ENCODE data around the gene MYCBP2.
A peak's percentile ranks its signal among the peaks of the same experiment; 100 is the strongest.

Gene MYCBP2

DNA sequence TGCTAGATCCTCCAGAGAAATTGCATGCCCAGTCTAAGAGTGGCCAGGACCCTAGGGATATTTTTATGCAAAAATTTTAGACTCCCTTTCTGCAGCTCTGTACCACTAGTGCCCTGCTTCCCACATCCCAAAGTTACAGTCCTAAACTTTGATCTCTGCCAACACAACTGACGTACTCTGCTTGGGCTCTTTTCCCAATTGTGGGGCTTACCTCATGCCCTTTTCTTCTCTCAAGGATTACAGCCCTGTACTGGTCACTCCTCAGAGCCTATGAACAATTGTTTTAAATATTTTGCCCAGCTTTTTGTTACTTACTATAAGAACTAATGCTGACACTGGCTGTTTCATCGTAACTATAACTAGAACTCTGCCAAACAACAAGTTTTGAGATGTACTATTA lies 242.1 kb downstream of the MYCBP2 start:
- no peak for DNase-seq

DNA sequence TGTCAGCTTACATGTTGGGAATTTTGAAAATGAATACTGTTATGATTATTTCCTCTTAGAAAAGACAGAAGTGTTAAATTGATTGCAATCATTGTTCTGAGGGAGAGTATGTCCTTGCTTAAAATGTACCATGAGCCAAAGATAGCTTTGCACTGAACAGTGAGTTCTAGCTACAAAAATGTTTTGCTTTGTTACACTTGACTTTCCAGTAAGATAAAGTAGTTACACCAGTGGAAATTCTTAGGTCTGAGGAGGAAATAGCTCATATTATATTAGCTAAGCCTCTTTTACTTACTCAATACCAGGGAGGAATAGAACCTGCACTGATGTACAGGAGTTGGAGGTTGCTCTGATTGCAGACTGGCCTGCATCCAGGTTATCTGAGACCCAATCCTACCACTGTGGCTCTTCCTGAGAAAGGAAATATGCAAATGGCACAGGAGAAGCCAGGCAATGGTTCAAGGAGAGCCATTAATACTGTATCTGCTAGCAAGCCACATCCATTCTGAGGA lies 246.9 kb downstream of the MYCBP2 start:
- no peak for DNase-seq

DNA sequence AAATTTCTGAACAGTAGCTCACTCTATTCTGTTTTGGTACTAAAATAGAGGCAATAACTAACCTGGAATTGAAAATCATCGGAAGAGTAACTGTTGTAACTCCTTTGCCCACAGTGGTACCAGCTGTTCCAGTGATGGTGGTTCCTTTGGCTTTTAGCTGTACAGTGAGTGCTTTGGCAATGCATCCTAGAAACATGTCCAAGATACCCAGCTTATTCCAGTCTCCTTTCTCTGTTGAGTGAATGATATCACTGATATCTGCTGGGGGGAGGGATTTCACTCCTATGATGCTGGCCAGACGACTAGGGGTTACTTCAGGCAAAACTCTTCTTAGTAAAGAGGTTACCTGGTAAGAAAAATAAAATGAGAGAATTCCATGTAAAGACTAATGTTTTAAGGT lies 259.4 kb downstream of the MYCBP2 start:
- DNase-seq = no peak

DNA sequence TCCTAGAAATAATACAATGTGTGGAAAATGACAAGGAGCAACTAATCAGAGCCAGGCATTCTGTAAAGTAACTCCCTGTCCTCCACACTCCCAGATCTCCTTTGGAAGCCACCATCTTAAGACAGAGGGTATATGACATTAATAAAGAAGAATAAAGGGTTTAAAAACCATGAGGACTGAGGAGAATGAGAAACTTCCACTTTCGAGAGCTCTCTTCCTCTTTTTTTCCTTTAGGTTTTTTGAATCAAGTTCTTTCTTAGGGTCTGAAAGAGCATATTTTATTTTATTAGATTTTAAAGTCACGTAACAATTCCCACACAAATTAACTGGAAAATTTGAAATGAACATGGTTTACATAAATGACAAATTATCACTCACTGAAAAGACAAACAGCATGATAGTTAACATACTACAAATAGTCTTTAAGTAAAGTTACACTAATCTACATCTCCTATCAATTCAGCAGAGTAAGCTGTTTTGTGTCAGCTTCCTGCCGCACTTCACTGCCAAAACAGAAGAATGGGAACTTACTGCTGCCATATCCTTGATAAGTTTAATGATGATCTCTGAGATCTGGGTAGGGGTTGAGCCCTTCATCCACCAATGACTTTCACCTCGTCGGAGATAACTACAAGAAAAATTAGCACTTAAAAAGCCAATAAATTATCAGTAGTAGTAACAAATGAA lies 261.3 kb downstream of the MYCBP2 start:
- no peak for DNase-seq

DNA sequence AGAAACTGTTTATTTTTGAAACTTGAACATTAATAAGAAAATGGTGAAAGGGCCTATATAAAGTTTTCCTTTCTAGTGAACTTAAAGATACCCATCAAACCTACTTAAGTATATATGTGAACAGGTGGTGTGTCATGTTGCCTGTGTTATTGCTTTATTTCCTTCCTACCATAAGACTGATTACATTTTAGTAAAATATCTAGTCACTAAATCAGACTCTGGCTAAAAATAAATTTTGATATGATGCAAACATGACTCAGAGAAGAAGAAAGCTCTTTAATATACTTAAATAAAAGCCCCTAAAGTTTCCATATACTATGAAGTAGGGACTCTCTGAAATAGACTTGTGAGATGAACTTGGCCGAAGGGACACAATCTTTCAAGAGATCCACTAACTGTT lies 264.8 kb downstream of the MYCBP2 start:
- no peak for DNase-seq

DNA sequence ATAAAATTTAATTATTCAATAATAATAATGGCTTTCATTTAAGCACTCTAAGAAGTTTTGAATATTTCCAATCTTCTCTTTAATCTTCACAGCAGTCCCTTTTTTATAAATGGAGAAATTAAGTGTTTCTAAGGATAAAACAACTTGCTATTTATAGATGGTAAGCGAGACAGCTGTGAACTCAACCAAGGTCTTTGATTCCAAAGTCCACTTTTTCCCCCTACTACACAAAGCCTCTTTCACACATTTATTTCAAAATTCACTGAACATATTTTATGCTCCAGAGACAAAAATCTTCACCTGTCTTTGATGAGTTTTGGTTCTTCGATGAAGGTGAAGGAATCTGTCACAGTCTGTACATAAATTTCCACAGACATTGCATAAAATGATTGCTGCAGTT lies 265.5 kb downstream of the MYCBP2 start:
- no peak for DNase-seq

DNA sequence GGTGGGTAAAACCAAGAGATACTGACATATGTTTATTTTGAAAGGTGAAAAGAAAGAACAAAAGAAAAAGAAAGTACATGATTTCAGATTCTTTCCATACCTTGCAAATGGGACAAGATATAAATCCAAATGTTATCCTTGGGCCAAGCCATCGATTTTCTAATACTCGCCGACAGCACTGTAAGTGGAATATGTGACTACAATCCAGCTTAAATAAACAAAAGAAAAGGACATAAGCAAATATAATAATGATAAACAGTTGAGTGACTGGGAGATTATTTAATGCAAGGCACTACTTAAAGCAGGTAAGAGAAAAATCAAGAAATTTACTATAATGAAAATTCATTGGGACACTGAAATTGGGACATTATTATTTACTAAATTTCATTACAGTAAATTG lies 270.0 kb downstream of the MYCBP2 start:
- DNase-seq = no peak

DNA sequence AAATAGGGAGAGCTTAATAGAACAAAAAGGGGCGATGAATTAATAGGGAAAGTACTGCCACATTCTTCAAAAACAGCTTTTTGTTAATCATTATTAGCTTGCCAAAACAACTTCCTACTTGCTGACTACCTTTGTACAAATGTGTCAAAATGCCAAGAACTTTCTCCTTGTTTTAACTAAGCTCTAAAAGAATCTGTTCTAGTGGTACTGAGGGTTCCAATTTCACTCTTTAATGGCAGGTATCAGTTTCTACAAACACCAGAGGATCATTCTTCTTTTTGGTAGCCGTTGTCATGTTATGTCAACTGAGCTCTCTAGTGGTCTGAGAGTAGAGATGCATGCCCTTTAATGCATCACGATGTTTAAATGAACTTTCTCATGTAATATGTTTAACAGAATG lies 270.5 kb downstream of the MYCBP2 start:
- no peak for DNase-seq

DNA sequence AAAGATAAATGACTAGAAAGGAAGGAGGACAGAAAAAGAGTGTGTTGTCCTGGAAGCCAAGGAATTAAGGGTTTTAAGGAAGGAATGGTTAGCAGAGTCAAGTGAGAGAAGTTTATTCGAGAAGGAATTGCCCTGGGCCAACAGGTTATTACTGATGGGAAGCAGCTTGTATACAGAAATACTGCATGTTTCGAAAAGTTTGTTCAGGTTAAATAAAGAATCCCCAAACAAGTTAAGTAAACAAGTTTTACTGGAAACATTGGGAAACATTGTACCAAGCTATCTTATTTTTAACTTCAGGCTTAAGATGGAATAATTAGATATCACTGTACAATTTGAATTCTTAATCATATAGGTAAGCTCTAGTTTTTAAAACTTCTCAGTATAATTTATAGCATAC lies 271.7 kb downstream of the MYCBP2 start:
- DNase-seq = no peak

DNA sequence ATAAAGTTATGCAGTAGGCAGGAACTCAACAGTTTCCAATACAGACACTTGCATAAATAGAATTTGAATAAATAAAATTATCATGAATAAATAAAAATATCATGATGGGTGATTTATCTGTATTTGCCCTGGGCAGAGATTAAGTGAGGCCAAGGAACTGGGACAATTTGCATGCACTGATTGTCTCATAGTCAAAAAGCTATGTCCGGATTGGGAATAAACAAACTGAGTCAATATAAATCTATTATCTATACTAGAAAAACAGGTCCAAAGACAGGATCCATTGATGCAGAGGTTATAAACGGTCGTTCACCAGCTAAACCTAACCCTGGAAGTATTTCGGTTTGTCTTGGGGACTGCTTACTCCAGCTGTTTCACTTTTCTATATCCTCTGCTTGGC lies 273.7 kb downstream of the MYCBP2 start:
- no peak for DNase-seq

DNA sequence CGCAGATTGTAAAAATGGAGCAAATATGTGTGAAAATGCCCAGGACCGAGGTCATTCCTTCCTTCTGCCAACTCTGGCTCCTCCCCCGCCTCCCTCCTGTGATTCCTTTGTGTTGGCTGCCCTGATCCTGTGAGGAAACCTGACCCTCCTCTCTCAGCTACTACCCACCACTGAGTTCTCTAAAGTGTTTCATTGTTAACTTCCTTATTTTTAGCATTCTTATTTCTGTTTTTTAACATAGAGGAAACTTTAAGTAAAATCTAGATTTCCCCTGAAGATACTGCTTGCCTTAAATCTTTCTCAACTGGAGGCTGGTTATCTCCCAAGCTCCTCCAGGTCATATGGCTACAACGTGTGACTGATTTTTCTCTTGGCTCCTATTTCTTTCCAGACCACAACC lies 278.2 kb downstream of the MYCBP2 start:
- DNase-seq = no peak

DNA sequence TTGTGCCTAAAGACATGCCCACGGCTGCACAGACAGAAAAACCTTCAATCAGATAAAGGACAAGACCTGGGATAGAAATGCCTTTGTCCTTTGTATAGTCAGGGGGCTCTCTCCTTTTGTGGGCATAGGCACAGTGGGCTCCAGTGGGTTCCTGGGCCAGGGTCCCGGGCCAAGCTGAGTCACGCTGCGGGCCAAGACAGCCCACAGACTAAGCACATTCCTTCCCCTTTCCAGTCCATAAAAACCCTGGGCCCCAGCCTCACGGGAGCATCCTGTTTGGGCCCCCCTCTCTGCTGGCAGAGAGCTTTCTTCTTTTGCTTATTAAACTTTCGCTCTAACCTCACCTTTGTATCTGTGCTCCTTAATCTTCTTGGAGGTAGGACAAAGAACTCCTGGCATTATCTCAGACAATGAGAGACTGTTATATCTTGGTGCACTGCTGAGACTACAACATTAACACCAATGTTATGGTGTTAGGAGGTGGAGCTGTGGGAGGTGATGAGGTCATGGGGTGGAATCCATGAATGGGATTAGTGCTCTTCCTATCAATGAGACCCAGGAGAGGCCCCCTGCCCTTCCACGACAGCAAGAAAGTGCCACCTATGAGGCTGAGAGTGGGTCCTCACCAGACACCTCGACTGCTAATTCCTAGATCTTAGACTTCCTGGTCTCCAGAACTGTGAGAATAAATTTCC lies 279.1 kb downstream of the MYCBP2 start:
- no peak for DNase-seq

DNA sequence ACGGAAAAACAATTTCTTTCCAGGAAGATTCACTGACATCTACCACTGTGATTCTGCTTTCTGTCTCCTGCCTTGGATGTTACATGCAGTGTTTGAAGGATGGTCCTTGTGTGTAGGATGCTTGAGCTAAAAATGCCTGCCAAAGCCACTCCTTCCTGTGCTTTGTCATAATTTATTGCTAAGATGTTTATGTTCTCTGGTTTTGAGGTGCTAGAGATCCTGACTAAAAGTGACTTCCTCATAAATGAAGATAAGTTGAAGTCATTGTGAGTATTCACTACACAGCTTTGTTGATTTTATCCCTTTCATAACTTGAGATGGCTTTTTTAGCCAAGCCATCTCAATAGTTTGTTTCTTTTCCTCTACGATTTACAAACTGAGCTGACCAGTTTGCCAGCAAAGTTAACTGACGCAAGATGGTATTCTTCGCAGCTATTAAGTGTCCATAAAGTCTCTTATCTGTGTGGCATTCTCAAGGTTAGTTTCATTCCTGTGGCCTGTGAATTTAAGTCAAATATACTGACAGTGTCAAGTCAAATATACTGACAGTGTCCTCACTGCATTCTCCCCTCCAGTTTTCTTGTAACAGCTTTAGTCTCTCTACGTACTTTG lies 284.2 kb downstream of the MYCBP2 start:
- no peak for DNase-seq

DNA sequence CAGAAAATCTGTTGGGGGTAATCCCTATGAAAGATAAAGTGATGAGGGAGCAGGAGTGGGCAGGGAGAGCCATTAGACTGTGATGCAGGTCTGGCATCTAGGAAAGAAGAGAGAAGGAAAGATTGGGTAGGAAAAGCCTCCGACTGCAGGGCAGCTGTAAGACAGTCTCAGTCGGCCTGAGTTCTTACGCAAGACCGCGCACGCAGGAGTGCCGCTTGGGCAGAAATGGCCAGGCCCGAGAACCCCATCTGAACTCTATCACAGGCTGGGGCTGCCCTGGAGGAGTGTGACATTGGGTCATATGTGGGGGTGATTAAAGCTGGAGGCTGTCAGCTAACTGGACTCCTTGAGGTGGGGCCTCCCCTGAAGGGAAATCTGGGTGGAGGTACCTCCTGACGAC lies 286.1 kb downstream of the MYCBP2 start:
- DNase-seq = no peak

DNA sequence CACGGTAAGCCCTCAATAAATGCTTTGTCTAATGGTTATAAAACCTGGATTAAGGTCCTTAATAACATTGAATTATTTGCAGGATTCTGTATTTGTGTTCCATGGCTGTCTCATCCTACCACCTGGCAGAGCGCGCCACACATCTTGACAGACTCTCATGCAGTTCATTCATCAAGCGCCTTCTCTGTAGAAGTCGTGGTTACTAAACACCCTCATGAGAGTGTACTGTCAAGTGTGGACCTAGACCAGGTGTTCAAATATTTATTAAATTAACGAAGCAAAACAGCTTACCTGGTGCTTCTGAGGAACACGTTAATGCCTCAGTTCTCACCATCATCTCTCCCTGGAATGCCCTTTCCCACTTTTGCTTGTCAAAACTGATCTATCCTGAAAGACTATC lies 286.8 kb downstream of the MYCBP2 start:
- no peak for DNase-seq

DNA sequence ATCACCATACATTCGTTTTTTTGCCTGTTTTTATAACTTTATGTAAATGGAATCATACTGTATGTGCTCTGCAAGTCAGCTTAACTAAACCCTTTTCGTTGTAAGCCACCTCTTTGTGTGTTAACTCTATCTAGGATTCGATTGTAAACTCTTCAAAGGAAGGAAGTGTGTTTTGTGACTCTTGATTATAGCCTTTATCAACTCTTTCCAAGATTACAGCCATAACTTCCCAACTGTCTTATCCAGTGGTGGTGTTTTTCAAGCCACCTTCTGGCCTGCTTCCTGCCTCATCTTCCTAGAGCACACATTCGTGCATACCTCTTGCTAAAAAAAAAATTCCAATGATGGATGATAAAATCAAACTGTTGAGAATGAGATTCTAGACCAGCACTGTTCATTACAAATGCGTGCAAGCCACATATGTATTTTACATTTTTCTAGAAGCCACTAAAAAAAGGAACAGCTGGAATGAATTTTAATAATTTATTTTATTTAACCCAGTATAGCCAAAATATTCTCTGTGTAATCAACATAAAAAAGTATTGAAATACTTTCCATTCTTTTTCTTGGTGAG lies 287.9 kb downstream of the MYCBP2 start:
- no peak for DNase-seq

DNA sequence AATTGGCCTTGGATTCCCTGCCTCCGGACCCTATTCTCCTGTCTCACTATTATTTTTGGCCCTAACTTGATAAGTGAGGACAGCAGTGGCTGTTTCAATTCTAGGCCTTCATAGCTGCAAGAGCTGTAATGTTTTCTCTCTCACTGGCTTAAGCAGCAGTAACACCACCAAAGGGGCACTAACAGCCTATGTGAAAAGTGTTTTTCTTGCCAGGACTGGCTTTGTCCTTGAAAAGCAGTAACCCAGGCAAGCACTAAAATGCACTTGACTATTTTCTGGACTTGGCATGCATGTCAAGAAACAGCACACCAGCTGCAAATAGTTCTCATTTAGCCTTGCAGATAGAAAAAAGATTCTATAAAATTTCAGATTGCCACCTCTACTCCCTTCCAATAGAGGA lies 290.6 kb downstream of the MYCBP2 start:
- DNase-seq = peak; percentile 23

DNA sequence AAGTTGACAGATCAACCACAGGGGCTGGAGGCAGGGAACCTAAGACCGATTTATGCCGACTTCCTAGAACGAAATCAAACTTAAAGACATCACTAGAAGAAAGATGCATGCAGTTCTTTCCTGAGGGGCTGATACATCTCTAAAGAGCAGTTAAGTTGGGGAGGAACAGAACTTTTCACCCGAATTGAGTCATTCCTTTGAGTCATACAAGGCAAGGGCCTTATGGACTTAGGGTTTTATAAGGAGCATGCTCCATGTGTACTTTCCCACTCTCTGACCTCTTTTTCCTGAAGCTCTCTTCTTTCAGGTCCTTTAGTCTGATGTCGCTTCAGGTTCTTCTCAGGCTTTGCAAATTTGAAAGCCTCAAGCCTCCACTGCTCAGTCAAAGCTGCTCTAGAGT lies 292.0 kb downstream of the MYCBP2 start:
- DNase-seq = no peak

DNA sequence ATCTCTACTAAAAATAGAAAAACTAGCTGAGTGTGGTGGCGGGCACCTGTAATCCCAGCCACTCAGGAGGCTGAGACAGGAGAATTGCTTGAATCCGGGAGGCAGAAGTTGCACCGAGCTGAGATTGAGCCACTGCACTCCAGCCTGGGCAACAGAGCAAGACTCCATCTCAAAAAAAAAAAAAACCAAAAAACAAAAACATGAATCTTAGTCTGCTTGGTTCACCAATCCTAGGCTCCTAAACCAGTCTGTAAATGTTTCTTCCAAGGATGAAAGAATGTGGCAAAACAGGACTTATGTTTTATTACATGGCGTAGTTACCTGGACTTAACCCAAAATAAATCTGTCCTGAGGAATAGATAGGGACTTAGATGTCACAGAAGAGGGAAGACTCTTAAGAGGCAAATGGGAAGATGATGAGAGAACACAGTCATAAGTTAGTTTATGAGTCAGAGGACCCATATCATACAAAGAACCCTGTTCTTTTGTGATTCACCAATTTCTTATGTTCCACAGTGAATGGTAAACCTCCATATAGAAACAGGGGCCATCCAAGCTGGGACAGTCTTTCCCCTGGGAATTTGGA lies 293.1 kb downstream of the MYCBP2 start:
- DNase-seq = no peak

DNA sequence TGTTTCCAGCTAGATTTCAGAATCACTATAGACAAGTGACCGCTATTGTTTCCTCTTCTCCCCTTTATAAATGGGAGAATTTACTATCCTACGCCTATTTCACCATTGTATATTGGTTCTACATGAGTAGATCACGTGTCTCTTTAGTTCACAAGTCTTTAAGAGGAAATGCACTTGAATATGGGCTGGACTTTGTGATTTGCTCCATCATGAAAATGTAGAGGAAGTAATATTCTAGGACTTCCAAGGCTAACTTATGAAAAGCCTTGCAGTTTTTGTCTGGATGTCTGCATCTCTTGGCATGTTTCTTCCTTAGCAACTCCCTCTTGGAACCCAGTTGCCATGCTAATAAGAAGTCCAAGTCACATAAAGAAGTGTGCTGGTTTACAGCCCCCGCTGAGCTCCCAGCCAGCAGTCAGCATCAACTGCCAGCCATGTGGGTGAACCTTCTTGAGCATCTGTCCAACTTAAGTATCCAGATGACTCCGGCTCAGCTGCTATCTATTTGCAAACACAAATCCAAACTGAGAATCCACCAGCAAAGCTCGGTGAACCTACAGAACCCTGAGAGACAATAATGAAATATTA lies 295.1 kb downstream of the MYCBP2 start:
- no peak for DNase-seq

DNA sequence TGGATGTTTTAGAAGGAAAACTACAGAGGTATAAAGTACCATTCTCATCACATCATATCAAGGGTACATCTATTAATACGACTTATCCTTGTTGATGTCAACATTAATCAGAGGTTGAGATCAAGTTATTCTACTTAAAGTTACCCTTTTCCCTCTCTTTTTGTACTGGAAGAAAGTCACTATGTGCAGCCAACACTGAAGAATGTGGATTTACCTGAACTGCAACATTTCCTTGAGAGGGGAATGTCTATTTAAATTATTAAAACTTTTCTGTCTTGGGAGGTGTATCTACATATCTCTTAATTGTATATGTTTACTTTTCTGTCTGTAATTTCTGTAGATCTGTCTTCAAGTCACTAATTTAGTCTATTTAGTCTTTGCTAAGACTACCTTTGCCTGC lies 297.5 kb downstream of the MYCBP2 start:
- DNase-seq = no peak

DNA sequence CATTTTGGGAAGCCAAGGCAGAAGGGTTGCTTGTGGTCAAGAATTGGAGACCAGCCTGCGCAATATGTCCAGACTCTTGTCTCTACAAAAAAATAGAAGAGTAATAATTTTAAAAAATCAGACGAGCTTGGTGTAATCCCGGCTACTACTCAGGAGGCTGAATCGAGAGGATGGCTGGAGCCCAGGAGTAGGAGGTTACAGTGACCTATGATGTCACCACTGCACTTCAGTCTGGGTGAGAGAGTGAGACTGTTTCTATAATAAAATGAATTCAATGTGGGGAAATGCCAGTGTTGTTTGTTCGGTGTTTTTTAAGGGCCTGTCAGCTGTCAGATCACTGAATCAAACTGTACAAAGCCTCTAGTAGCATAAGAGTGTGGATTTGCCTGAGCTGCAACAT lies 298.7 kb downstream of the MYCBP2 start:
- no peak for DNase-seq

All from NCI-H1092 treated with DMSO at 0.1 percent for 48 hours (cell line).